ENCODE results near the gene HNRNPUL1.
"Not testable (repeated sequence)": the region's sequence is repeated elsewhere in the genome, so short reads cannot be mapped to it uniquely, and the experiment has no call there.

- TF ChIP-seq, protein P1, sequence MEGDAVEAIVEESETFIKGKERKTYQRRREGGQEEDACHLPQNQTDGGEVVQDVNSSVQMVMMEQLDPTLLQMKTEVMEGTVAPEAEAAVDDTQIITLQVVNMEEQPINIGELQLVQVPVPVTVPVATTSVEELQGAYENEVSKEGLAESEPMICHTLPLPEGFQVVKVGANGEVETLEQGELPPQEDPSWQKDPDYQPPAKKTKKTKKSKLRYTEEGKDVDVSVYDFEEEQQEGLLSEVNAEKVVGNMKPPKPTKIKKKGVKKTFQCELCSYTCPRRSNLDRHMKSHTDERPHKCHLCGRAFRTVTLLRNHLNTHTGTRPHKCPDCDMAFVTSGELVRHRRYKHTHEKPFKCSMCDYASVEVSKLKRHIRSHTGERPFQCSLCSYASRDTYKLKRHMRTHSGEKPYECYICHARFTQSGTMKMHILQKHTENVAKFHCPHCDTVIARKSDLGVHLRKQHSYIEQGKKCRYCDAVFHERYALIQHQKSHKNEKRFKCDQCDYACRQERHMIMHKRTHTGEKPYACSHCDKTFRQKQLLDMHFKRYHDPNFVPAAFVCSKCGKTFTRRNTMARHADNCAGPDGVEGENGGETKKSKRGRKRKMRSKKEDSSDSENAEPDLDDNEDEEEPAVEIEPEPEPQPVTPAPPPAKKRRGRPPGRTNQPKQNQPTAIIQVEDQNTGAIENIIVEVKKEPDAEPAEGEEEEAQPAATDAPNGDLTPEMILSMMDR (conservative IDR thresholded peaks at IDR 0.05; ENCODE audit: low read length): not testable (repeated sequence)
- not testable (repeated sequence) for TF ChIP-seq EZH2phosphoT487 (IDR thresholded peaks at IDR 0.05; ENCODE audit: borderline replicate concordance)
Observed at GRCh38 chr19:41289814-41290213, 25.6 kb downstream of the HNRNPUL1 start.

Data from Loucy (cell line).